Glutamatergic neuron (in vitro differentiated cells): ENCODE results near the gene CBX1. TPM values are rescaled to one million over a fixed set of nuclear protein-coding genes. Genes with fewer than 3 reads are reported as not detected.

Source experiments
- DNase-seq: peaks from one replicate; pipeline ENCODE4 v3.0.0; 2022
- H3K27ac Mint-ChIP-seq: one replicate; pipeline ENCODE4 v1.8.0; 2020; ENCODE audit warnings: mild to moderate bottlenecking, mixed read lengths, inconsistent platforms; ENCODE audit not compliant: unreplicated experiment
- H3K27me3 Mint-ChIP-seq: one replicate; pipeline ENCODE4 v1.8.0; 2020; ENCODE audit warnings: mild to moderate bottlenecking, moderate library complexity, mixed read lengths, inconsistent platforms; ENCODE audit not compliant: unreplicated experiment
- H3K36me3 Mint-ChIP-seq: one replicate; pipeline ENCODE4 v1.8.0; 2020; ENCODE audit warnings: mild to moderate bottlenecking, mixed read lengths, inconsistent platforms; ENCODE audit not compliant: unreplicated experiment
- H3K4me1 Mint-ChIP-seq: one replicate; pipeline ENCODE4 v1.8.0; 2020; ENCODE audit warnings: mild to moderate bottlenecking, low read depth, mixed read lengths, inconsistent platforms; ENCODE audit not compliant: unreplicated experiment
- H3K4me3 Mint-ChIP-seq: one replicate; pipeline ENCODE4 v1.8.0; 2020; ENCODE audit warnings: mild to moderate bottlenecking, mixed read lengths, inconsistent platforms; ENCODE audit not compliant: unreplicated experiment
- H3K9me3 Mint-ChIP-seq: one replicate; pipeline ENCODE4 v1.8.0; 2020; ENCODE audit warnings: mild to moderate bottlenecking, moderate library complexity, mixed read lengths, inconsistent platforms; ENCODE audit not compliant: unreplicated experiment
- CTCF ChIP-seq: fragments of 200-600 bp; sonication (generic); IDR thresholded peaks from one replicate; pipeline ENCODE4 v1.5.0; 2021; ENCODE audit not compliant: partially characterized antibody, unreplicated experiment
- microRNA-seq: library from miRNA; unstranded; fragments of <30 nt; microRNA quantifications from one replicate; pipeline ENCODE4, GENCODE V29; 2020; ENCODE audit not compliant: unreplicated experiment
- total RNA-seq: library from RNA; stranded (reverse); fragmentation: NEBNext Ultra II Directional; extraction: Animal tissue kit (Norgen Biotek cat#: 25700); gene quantifications from one replicate; pipeline ENCODE4 v1.2.1, GENCODE V29; 2021; ENCODE audit not compliant: unreplicated experiment

CBX1 gene
- total RNA-seq, 1 donor from 2014 or later: 141 TPM

- no peak for TF ChIP-seq CTCF
- peaks cover 5% of the 10 kb centered on the region for H3K4me1 Mint-ChIP-seq
- H3K27ac Mint-ChIP-seq: no peak overlapping the region
- peak overlapping the region; percentile 93 for H3K4me3 Mint-ChIP-seq
- DNase-seq: peak; percentile 44
- H3K9me3 Mint-ChIP-seq: peaks cover 4% of the 10 kb centered on the region
- H3K27me3 Mint-ChIP-seq: peaks cover 17% of the 10 kb centered on the region
- no peaks in the 10 kb centered on the region for H3K36me3 Mint-ChIP-seq
Observed at GRCh38 chr17:48024149-48025039, 76.9 kb downstream of the CBX1 start.

GRCh38 chr17:48023400-48024148 is 77.7 kb downstream of the CBX1 start:
- peaks cover 13% of the 10 kb centered on the region for H3K27me3 Mint-ChIP-seq
- no peaks in the 10 kb centered on the region for H3K36me3 Mint-ChIP-seq
- TF ChIP-seq CTCF: peak; percentile 24
- H3K27ac Mint-ChIP-seq: no peak overlapping the region
- peak; percentile 66 for DNase-seq
- H3K4me3 Mint-ChIP-seq: peak overlapping the region; percentile 77
- peaks cover 3% of the 10 kb centered on the region for H3K9me3 Mint-ChIP-seq
- peaks cover 5% of the 10 kb centered on the region for H3K4me1 Mint-ChIP-seq

GRCh38 chr17:48022901-48023300 is 78.4 kb downstream of the CBX1 start:
- Mint-ChIP-seq H3K4me3 (peak overlapping the region; percentile 42), H3K27me3 (peaks cover 13% of the 10 kb centered on the region), H3K9me3 (peaks cover 3% of the 10 kb centered on the region), H3K27ac (no peak overlapping the region), H3K36me3 (no peaks in the 10 kb centered on the region), H3K4me1 (peaks cover 7% of the 10 kb centered on the region)
- DNase-seq: no peak
- TF ChIP-seq CTCF: no peak

- peaks cover 7% of the 10 kb centered on the region for H3K4me1 Mint-ChIP-seq
Observed at GRCh38 chr17:48021934-48022333, 79.3 kb downstream of the CBX1 start.

More at GRCh38 chr17:48021934-48022333, 79.3 kb downstream of the CBX1 start:
- H3K27ac Mint-ChIP-seq: no peak overlapping the region
- no peaks in the 10 kb centered on the region for H3K36me3 Mint-ChIP-seq
- DNase-seq: no peak
- H3K4me3 Mint-ChIP-seq: no peak overlapping the region
- H3K27me3 Mint-ChIP-seq: peaks cover 13% of the 10 kb centered on the region
- peaks cover 3% of the 10 kb centered on the region for H3K9me3 Mint-ChIP-seq
- TF ChIP-seq CTCF: no peak

Small RNA genes lying within 50 kb of the gene (microRNA-seq; reads per million reads assigned to microRNA genes)
- gene MIR152: 41.2 reads per million, percentile 67 among the genes with 10 or more reads in this experiment

Other genes starting within 250 kb of the CBX1 start
- 17.8 TPM for gene SP2, start 205.2 kb downstream of the CBX1 start, total RNA-seq
- gene PNPO, start 159.9 kb downstream of the CBX1 start, total RNA-seq: 6.0 TPM
- not detected for gene PRR15L, start 143.6 kb downstream of the CBX1 start, total RNA-seq
- gene CDK5RAP3, start 130.4 kb downstream of the CBX1 start, total RNA-seq: 196 TPM
- gene COPZ2, start 63.7 kb downstream of the CBX1 start, total RNA-seq: not detected
- 190 TPM for gene NFE2L1, start 53.1 kb downstream of the CBX1 start, total RNA-seq
- gene SNX11, start 6.3 kb upstream of the CBX1 start, total RNA-seq: 44.0 TPM